UCSD-AML1 (cell line): ENCODE measurements around the gene PSMG2.
A peak's percentile ranks its signal among the peaks of the same experiment; 100 is the strongest.
"Not testable (repeated sequence)": the region's sequence is repeated elsewhere in the genome, so short reads cannot be mapped to it uniquely, and the experiment has no call there.

ENCODE experiments used
- DNase-seq: peaks from one replicate; lab custom pipeline; 2025; ENCODE audit not compliant: unreplicated experiment; lab: John Stamatoyannopoulos, UW

PSMG2 gene

GRCh38 chr18:12721495-12722275 lies 18.8 kb downstream of the PSMG2 start:
- no peak for DNase-seq

- DNase-seq: no peak
Measured at GRCh38 chr18:12722731-12723130, 19.9 kb downstream of the PSMG2 start.

DNA sequence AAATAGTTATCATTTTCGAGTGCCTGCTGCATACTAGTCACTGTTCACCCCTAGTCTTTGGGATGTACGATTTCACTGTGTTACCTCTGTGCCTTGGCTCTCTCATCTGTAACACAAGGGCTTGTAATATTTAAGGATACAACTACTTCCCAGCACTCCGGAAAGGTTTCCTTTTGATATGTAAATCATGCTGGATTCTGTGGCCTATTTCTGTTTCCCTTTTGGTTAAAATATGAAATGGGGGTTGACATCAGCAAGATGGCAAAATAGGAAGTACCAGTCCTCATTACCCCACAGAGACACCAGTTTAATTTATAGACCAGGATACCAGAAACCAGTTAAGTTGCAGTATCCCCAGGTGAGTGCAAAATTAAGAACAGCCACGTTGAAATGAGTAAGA lies 23.5 kb downstream of the PSMG2 start:
- DNase-seq: no peak

DNA sequence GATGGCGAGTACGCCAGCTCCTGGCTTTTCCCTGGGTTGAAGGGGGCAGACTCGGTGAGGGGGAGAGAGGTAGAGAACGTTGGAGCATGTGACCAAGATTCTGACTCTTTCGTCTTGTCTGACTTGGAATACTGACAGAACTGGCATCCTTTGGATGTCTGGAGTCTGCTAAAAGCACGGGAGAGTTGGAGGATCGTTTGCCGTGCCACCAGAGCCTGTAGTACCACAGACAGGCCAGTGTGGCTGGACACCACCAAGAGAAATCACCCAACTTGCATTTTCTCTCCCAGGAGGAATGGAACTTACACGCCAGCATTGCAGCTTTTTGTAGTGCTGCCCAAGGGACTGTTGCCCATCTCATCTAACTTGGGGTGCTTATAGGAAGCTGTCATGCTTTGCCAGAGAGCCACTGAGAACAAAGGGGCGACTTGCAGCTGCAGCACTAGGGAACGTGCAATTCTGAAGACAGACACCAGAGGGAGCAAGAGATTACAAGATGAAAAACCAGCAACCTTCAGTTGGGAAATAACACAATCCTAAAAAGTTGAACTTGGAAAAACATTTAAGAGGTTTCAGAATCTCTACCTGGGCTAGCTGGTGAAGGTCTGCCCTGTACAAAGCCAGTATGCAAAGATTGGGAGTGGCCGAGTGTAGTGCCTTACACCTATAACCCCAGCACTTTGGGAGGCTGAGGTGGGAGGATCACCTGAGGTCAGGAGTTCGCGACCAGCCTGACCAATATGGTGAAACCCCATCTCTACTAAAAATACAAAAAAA lies 24.1 kb downstream of the PSMG2 start:
- peak; percentile 24 for DNase-seq

DNA sequence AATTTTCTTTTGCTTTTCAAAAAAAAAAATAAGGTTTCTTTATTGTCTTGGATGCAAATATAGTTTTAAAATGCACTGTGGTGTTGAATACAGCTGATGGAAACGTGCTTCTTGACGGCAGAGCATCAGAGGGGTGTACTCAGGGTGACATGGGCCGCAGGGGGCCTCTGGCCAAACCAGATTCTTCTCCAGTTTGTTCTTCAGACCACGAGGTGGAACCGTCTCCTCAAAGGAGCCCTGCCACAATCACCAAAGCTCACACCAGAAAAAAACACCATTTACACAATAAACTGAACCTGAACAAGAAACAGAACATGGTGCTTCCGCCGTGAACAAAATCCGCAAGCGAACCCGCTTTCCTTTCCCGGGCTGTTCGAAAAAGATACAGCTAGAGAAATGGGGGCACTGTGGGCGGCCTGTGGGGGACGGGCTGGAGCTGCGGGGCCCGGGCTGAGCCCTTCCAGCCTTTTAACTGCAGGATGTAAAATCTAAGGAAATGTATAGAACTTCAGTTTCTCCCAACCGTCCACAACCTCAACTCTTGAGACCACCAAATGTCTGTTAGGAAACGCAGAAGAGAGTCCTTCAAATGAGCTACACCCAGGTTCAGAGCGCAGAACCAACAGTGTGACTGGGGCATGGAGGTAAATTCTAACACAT lies 34.5 kb downstream of the PSMG2 start:
- no peak for DNase-seq

GRCh38 chr18:12741351-12741750 lies 38.5 kb downstream of the PSMG2 start:
- DNase-seq: no peak

GRCh38 chr18:12742453-12742852 lies 39.6 kb downstream of the PSMG2 start:
- no peak for DNase-seq

DNA sequence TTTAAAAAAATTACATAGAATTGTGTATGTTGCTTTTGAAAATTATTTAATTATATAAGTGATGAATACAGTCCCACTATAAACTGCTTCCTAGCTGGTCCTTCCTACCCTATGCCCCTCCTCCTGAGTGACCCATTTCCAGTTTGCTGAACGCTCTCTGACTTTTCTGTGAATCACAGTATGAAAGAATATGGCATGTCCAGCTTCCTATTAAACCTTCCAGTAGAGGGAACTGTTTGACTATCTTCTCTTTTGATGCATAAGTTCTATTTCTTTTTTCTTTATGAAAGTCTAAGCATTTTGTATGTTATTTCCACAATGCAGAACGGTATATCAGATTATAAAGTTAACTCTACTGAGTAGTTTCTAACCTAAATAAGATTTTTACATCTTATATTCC lies 41.3 kb downstream of the PSMG2 start:
- no peak for DNase-seq

GRCh38 chr18:12745095-12745795 lies 42.4 kb downstream of the PSMG2 start:
- DNase-seq: no peak

DNA sequence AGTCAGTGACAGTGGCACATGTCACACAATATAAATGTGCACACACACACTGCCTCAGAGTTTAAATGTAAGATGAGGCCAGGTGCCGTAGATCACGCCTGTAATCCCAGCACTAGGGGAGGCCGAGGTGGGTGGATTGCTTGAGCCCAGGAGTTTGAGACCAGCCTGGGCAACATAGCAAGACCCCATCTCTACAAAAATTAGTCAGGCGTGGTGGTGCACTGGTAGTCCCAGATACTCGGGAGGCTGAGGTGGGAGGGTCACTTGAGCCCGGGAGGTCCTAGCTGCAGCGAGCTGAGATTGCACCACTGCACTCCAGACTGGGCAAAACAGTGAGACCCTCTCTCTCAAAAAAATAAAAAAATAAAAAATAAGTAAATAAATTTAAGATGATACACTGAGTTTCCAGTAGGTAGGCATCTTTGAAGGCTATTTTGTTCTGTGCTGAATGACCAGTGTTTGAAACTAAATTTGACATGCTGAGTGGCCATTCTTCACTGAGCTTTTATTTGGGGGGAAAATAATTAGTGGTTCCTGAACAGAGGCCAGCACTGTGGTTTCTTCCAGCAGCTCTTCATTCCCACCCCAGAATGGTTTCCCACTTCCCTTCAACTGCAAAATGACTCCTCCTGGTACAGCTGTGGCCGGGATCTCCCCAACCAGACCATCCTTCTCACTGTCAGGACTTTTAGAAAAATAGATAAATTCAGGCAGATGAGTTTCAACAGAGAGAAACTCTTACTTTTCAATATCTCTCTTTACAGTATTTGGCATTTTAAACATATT lies 44.9 kb downstream of the PSMG2 start:
- no peak for DNase-seq

- no peak for DNase-seq
Measured at GRCh38 chr18:12748671-12749070, 45.8 kb downstream of the PSMG2 start.

- no peak for DNase-seq
Measured at GRCh38 chr18:12749121-12749520, 46.3 kb downstream of the PSMG2 start.

- no peak for DNase-seq
Measured at GRCh38 chr18:12750076-12750714, 47.4 kb downstream of the PSMG2 start.

DNA sequence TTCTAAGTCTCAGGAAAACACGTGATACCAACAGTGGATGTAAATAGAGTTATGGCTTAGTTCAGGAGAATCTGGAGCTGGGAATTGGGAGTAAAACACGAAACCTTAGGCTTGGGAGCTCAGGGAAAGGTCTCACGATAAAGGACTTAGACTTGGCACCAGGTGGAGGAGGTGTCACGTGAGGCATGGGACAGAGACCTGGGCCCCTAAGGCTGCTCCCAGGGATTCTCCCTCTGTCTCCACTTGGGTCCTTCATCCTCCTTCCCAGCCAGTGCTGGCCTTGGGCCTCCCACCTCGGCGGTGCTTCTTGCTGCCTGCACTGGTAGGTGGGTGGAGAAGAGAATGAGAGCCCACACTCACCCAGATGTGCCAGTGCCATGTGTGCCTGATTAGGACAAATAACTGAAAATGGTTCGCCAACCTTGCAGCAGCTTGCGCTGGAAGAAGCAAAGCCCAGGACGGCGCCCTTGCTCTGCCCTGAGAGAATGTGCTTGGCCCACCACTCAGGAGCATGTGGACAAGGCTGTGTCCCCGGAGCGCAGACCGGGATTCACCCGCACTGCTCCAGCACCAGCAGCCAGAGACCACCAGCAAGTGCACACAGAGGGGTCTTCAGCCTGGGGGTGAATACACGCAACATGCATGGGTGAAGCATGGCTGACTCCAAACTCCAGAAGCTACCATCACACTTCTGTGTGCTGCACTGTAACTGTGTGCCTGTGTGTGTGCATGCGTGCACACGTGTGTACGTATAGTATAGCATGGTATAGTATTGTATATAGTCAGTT lies 48.1 kb downstream of the PSMG2 start:
- DNase-seq: no peak

- no peak for DNase-seq
Measured at GRCh38 chr18:12751503-12751884, 48.7 kb downstream of the PSMG2 start.

- DNase-seq: no peak
Measured at GRCh38 chr18:12751891-12752290, 49.0 kb downstream of the PSMG2 start.

DNA sequence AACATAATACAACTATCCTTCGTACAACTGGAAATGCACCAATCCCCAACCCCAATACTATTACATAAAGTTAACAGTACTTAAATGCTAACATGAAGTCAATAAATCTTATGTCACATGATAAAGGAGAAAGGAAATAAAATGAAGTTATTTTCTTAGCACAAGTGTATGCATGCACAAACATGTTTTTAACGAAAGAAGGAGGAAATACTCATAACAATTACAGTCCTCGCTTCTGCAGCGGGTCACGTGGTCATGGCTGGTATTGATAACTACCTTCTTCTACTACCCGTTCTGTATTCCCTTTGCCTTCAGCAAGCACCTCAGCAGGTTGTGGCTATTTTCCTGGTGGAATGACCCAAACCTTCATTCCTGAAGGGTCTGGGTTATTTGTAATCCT lies 51.7 kb downstream of the PSMG2 start:
- no peak for DNase-seq

- not testable (repeated sequence) for DNase-seq
Measured at GRCh38 chr18:12755606-12756005, 52.8 kb downstream of the PSMG2 start.

GRCh38 chr18:12756619-12757239 lies 53.9 kb downstream of the PSMG2 start:
- not testable (repeated sequence) for DNase-seq
